ENCODE measurements around the gene DUOX2.

DNA sequence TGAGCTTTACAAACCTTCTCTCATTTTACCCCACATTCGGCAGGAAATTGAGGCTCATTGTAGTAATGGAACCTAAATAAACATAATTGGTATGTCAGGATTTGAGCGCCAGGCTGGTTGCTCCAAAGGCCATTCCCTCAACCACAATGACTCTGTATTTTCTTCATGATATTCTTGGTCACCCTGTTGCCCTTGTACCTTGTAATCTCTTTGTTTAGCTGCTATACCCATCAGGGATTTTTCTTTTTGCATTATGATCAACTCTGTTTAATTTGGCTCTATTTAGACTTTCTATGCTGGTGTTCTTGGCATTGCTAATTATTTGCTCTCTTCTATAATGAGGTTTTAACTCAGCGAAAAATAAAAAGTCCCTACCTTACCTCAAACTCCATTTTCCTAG is 29.8 kb downstream of the DUOX2 start:
- TF ChIP-seq ZNF747 (tag by site-specific recombination; IDR thresholded peaks at IDR 0.05) (no peak), ZFP3 (tag by site-specific recombination; IDR thresholded peaks at IDR 0.05; ENCODE audit: low read depth) (no peak), ZNF501 (tag by site-specific recombination; IDR thresholded peaks at IDR 0.05) (no peak), ZNF132 (tag by site-specific recombination; IDR thresholded peaks at IDR 0.05; ENCODE audit: borderline replicate concordance) (no peak), HOXD13 (CRISPR knock-in tag; IDR thresholded peaks at IDR 0.05; ENCODE audit: borderline replicate concordance) (no peak), ZEB2 (tag by site-specific recombination; IDR thresholded peaks at IDR 0.05) (no peak)
- TF ChIP-seq, protein P1, sequence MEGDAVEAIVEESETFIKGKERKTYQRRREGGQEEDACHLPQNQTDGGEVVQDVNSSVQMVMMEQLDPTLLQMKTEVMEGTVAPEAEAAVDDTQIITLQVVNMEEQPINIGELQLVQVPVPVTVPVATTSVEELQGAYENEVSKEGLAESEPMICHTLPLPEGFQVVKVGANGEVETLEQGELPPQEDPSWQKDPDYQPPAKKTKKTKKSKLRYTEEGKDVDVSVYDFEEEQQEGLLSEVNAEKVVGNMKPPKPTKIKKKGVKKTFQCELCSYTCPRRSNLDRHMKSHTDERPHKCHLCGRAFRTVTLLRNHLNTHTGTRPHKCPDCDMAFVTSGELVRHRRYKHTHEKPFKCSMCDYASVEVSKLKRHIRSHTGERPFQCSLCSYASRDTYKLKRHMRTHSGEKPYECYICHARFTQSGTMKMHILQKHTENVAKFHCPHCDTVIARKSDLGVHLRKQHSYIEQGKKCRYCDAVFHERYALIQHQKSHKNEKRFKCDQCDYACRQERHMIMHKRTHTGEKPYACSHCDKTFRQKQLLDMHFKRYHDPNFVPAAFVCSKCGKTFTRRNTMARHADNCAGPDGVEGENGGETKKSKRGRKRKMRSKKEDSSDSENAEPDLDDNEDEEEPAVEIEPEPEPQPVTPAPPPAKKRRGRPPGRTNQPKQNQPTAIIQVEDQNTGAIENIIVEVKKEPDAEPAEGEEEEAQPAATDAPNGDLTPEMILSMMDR (tag by site-specific recombination; IDR thresholded peaks at IDR 0.05), result no peak
- TF ChIP-seq, protein P2, sequence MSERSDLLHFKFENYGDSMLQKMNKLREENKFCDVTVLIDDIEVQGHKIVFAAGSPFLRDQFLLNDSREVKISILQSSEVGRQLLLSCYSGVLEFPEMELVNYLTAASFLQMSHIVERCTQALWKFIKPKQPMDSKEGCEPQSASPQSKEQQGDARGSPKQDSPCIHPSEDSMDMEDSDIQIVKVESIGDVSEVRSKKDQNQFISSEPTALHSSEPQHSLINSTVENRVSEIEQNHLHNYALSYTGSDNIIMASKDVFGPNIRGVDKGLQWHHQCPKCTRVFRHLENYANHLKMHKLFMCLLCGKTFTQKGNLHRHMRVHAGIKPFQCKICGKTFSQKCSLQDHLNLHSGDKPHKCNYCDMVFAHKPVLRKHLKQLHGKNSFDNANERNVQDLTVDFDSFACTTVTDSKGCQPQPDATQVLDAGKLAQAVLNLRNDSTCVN (tag by site-specific recombination; optimal IDR thresholded peaks at IDR 0.05), result no peak
- TF ChIP-seq, protein P3, sequence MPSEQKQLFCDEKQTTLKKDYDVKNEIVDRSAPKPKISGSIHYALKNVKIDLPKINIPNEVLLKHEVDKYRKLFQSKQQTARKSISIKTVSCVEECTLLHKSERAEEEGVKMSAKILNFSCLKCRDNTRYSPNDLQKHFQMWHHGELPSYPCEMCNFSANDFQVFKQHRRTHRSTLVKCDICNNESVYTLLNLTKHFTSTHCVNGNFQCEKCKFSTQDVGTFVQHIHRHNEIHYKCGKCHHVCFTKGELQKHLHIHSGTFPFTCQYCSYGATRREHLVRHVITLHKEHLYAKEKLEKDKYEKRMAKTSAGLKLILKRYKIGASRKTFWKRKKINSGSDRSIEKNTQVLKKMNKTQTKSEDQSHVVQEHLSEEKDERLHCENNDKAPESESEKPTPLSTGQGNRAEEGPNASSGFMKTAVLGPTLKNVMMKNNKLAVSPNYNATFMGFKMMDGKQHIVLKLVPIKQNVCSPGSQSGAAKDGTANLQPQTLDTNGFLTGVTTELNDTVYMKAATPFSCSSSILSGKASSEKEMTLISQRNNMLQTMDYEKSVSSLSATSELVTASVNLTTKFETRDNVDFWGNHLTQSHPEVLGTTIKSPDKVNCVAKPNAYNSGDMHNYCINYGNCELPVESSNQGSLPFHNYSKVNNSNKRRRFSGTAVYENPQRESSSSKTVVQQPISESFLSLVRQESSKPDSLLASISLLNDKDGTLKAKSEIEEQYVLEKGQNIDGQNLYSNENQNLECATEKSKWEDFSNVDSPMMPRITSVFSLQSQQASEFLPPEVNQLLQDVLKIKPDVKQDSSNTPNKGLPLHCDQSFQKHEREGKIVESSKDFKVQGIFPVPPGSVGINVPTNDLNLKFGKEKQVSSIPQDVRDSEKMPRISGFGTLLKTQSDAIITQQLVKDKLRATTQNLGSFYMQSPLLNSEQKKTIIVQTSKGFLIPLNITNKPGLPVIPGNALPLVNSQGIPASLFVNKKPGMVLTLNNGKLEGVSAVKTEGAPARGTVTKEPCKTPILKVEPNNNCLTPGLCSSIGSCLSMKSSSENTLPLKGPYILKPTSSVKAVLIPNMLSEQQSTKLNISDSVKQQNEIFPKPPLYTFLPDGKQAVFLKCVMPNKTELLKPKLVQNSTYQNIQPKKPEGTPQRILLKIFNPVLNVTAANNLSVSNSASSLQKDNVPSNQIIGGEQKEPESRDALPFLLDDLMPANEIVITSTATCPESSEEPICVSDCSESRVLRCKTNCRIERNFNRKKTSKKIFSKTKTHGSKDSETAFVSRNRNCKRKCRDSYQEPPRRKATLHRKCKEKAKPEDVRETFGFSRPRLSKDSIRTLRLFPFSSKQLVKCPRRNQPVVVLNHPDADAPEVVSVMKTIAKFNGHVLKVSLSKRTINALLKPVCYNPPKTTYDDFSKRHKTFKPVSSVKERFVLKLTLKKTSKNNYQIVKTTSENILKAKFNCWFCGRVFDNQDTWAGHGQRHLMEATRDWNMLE (tag by site-specific recombination; conservative IDR thresholded peaks at IDR 0.05; ENCODE audit: low read depth), result no peak
- TF ChIP-seq, protein P4, sequence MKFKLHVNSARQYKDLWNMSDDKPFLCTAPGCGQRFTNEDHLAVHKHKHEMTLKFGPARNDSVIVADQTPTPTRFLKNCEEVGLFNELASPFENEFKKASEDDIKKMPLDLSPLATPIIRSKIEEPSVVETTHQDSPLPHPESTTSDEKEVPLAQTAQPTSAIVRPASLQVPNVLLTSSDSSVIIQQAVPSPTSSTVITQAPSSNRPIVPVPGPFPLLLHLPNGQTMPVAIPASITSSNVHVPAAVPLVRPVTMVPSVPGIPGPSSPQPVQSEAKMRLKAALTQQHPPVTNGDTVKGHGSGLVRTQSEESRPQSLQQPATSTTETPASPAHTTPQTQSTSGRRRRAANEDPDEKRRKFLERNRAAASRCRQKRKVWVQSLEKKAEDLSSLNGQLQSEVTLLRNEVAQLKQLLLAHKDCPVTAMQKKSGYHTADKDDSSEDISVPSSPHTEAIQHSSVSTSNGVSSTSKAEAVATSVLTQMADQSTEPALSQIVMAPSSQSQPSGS (tag by site-specific recombination; IDR thresholded peaks at IDR 0.05; ENCODE audit: low read depth), result no peak
- TF ChIP-seq, protein P5, sequence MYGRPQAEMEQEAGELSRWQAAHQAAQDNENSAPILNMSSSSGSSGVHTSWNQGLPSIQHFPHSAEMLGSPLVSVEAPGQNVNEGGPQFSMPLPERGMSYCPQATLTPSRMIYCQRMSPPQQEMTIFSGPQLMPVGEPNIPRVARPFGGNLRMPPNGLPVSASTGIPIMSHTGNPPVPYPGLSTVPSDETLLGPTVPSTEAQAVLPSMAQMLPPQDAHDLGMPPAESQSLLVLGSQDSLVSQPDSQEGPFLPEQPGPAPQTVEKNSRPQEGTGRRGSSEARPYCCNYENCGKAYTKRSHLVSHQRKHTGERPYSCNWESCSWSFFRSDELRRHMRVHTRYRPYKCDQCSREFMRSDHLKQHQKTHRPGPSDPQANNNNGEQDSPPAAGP (tag by site-specific recombination; IDR thresholded peaks at IDR 0.05), result no peak

Data from HEK293 (cell line).